ENCODE data around the gene ERI3.

The ERI3 gene

GRCh38 chr1:44263568-44264450 is 91.2 kb downstream of the ERI3 start:
- in situ Hi-C loops (cut with HindIII; ENCODE audit: low sequenced_read_pairs) = no loop called here

- in situ Hi-C loops (cut with HindIII; ENCODE audit: low sequenced_read_pairs) = no loop called here
These were observed 92.1 kb downstream of the ERI3 start for GRCh38 chr1:44262816-44263567.

DNA sequence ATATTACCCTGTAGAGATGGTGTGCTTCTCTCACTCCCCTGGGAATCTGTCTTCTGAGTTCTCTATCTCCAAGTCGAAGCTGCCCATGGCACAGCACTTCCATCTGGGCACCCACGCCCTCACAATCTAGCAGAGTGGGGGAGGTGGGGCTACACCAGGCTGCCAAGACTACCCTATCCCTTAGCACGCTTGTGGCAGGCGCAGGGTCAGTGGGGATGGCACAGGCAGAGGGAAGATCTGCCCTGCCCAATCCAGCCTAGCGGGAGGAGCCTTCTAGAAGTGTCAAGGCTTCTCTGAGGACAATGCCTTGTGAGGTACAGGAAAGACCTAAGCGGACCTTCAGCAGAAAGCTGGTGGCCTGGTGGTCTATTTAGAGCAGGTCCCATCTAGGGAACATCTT is 92.6 kb downstream of the ERI3 start:
- in situ Hi-C loops (cut with HindIII; ENCODE audit: low sequenced_read_pairs) = no loop called here

DNA sequence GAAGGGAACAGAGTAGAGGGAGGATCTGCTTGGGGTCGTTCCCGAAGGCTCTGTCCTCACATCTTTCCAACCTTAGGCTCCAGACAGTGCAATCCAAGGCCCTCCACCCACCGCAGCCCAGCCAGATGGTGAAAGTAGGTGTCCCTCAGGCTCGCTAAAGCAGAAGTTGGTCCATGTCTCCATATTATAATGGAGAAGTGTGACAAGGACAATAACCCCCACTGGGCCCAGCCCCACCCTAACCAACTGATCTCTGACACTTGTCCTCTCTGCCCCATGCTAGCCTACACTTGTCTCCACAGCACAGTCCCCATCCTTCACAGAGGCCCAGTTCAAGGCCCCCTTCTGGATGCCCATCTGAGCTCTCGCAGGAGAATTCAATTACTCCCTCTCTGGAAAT is 93.1 kb downstream of the ERI3 start:
- in situ Hi-C loops (cut with HindIII; ENCODE audit: low sequenced_read_pairs) = no loop called here

- in situ Hi-C loops (cut with HindIII; ENCODE audit: low sequenced_read_pairs) = no loop called here
These were observed 93.8 kb downstream of the ERI3 start for GRCh38 chr1:44261171-44261817.

- in situ Hi-C loops (cut with HindIII; ENCODE audit: low sequenced_read_pairs) = no loop called here
These were observed 94.3 kb downstream of the ERI3 start for GRCh38 chr1:44260792-44261170.

- in situ Hi-C loops (cut with HindIII; ENCODE audit: low sequenced_read_pairs) = no loop called here
These were observed 96.0 kb downstream of the ERI3 start for GRCh38 chr1:44259090-44259489.

- in situ Hi-C loops (cut with HindIII; ENCODE audit: low sequenced_read_pairs) = no loop called here
These were observed 98.1 kb downstream of the ERI3 start for GRCh38 chr1:44256762-44257554.

GRCh38 chr1:44254392-44254910 is 100.6 kb downstream of the ERI3 start:
- in situ Hi-C loops (cut with HindIII; ENCODE audit: low sequenced_read_pairs) = no loop called here

- in situ Hi-C loops (cut with HindIII; ENCODE audit: low sequenced_read_pairs) = no loop called here
These were observed 102.9 kb downstream of the ERI3 start for GRCh38 chr1:44251989-44252671.

DNA sequence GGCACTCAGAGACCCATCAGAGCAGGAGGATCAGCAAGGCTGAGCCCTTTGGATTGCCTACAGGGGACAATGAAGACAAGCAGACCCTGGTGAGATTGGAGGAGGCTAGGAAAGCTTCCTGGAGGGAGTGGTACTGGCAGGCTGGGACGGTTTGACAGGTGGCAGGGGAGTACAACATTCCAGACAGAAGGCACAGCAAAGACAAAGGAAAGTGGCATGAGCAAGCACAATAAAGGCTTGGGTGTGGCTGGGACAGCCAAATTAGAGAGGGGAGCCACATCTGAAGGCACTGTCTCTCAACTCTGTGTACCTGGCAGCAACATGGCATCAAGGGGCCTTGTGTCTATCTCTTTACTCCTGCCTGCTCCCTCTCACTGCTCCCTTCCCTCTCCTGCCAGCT is 103.6 kb downstream of the ERI3 start:
- in situ Hi-C loops (cut with HindIII; ENCODE audit: low sequenced_read_pairs) = no loop called here

DNA sequence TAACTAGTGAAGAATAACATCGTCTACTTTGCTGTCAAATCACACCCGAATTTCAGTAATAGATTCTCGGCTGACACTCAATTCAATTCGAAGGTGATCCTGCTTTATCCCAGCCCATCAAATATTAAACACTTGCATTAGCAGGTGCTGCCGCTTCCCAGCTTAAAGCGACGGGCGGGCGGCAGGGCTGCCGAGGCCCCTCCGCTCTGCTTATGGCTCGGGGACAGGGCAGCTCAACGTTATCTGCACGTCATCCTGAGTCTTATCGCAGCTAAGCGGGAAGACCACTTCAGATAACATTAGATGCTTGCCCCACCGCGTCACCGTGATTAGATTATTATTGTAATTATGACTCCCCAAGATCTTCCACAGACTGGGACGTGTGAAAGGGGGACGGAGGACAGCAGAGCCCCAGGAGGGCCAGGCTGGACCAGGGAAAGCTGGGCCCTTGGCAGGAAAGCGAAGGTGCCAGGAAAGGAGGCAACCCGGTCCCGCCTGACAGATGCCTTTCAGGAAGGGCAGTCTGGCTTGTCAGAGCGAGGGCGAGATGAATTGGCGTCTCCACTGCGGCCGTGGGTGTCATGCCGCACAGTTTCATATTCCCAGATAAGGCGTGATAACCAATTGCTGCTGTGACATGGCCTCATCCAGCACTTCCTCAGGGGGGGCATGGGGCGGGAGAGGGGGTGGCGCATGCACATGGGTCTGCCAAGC is 104.8 kb downstream of the ERI3 start:
- in situ Hi-C loops (cut with HindIII; ENCODE audit: low sequenced_read_pairs) = no loop called here

DNA sequence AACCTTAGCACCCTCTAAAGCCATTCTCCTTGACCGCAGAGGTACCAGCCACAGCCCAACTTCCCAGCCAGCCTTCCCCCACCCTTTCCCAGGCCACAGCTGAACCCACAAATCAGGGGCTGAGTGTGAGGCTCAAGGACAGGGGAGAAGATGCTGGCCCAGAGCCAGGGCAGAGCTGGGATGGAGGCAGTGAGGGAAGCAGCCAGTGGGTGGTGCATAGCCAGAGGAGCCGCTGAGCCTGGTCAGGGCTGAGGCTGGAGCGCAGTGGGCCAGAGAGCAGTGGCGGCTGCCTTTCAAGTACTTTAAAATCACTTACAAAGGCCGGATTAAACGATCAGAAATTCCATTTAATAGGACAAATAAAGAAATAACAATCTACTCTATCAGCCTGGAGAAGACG is 105.5 kb downstream of the ERI3 start:
- in situ Hi-C loops (cut with HindIII; ENCODE audit: low sequenced_read_pairs) = no loop called here

DNA sequence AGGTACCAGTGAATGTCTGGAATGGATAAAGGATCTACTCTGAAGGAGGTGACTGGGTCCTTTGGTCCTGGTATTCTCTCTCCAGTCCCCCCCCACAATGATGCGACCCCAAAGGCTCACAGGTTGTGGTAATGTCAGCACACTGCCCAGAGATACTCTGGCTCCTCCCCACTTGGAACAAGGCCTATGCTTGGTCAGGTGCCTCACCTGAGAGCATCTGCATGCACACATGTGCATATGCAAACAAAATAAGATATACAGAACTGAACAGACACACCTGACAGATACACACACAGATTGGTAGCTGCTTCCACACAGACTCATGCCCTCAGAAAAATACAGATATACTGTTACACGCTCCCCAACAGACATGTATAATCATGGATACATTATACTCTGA is 108.3 kb downstream of the ERI3 start:
- in situ Hi-C loops (cut with HindIII; ENCODE audit: low sequenced_read_pairs) = no loop called here

DNA sequence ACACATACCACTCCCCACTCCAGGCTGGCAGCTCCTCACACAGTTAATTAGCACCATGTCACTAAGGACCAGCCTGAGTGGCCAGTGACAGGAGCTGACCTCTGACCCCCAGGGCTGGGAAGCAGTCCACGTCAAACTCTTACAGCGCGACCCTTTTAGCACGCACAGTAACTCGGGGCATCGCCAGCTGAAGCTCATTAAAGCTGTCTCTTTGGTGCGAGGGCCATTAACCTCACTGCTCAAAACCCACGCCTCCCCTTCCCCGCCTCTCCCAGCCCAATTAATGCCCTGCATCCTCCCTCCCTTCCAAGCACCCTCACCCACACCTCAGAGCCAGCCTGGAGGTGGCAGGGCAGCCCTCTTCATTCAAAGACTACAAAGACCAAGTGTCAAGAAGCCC is 110.1 kb downstream of the ERI3 start:
- in situ Hi-C loops (cut with HindIII; ENCODE audit: low sequenced_read_pairs) = no loop called here

GRCh38 chr1:44243782-44244495 is 111.1 kb downstream of the ERI3 start:
- in situ Hi-C loops (cut with HindIII; ENCODE audit: low sequenced_read_pairs) = no loop called here

DNA sequence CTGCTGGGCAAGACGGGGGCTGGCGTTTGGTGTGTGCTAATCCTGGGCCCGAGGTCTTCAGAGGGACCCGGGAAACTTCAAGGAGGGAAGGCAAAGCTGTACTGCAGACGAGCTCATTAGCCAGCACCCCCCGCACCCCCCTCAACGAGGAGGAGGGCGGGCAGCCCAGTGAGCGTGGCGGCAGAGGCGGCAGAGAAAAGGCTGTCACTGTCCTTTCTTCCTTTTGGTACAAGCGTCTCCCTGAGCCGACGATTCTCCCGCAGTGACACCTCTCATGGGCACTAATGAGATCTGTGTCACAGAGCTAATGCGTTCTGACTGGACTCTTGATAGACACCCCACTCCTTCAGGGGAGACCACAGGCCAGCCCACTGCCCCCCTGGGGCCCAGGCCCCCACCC is 112.3 kb downstream of the ERI3 start:
- in situ Hi-C loops (cut with HindIII; ENCODE audit: low sequenced_read_pairs) = no loop called here

GRCh38 chr1:44240802-44241671 is 114.0 kb downstream of the ERI3 start:
- in situ Hi-C loops (cut with HindIII; ENCODE audit: low sequenced_read_pairs) = no loop called here
